Right lobe of liver (tissue), 4 donors: ENCODE data around the gene CAPS.

Experiments used
- CTCF ChIP-seq, 4 donors: fragments of 200-600 bp in 3 of 4; fragments of 450-650 bp in 1 of 4; IDR thresholded peaks; one replicate each; pipeline versions ENCODE4 v1.5.1 to v1.8.0; 2016 to 2022; ENCODE audit warnings: antibody characterized with exemption in 4 of 4, mild to moderate bottlenecking in 2 of 4
- POLR2A ChIP-seq: fragments of 450-650 bp; IDR thresholded peaks from one replicate; pipeline ENCODE4 v1.6.1; 2017; ENCODE audit warnings: antibody characterized with exemption, mild to moderate bottlenecking
- donor health status: DM: no; HTN: no; CAD: no.
- donor health status: DM: no; HTN: no; CAD: no.
- donor health status: DM: no; HTN: yes; CAD: no.

GRCh38 chr19:5913739-5914357, at the start of gene CAPS:
- TF ChIP-seq CTCF (IDR thresholded peaks at IDR 0.05) (no peak), POLR2A (no peak)
